Measurements from ENCODE around the gene TRIM7.
"Not testable (repeated sequence)": the region's sequence is repeated elsewhere in the genome, so short reads cannot be mapped to it uniquely, and the experiment has no call there.

Gene TRIM7

DNA sequence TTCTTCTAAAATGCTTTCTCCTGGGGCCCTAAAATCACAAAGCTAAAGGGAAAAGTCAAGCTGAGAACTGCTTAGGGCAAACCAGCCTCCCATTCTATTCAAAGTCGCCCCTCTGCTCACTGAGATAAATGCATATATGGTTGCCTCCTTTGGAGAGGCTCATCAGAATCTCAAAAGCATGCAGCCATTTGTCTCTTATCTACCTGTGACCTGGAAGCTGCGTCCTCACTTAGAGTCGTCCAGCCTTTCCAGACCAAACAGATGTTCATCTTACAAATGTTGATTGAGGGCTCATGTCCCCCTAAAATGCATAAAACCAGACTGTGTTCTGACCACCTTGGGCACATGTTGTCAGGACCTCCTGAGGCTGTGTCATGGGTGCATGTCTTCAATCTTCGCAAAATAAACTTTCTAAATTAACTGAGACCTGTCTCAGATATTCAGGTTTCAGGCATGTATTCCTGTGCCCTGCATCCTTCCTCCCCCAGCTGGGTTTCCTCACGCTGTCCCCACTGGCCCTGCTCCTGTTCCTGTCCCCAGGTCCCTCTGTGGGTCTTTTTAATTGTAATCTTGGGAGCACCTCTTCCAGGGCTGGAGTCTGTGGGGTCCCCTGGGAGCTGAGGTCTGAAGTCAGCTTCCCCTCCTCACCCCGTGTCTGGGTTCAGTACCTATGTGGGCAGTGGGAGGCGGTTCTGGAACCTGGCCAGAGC is 57.9 kb downstream of the TRIM7 start, which contains the start of gene OR2V2:
Gene OR2V2, plus strand, starts transcription at position 660 of the 710 bp plus-strand sequence. CDS start 7,357 bp downstream, outside the sequence.
- not testable (repeated sequence) for FAIRE-seq

DNA sequence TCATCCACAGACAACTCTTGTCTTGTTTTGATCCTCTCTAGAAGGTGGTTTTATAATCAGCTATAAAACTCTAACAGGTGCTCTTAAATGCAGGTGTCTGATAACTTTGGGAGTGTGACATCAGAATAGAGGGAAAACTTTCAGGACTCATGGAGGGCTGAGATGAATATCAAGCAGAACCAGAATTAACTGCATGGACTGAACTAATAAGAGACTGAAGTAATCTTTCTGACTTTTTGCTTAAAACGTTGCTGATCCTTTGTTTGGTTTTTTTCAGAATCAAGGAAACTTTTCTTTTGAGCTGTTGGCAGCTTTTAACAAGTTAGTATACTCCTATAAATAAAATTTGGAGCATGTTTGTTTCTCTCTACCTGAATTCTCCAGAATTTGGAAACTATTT is 59.9 kb downstream of the TRIM7 start:
- no peak for FAIRE-seq

Measured in islet of Langerhans (tissue), 1 donor.